Endothelial cell of umbilical vein (primary cell): ENCODE data around the gene NELFB.

Source experiments
- EZH2 ChIP-seq: IDR thresholded peaks from 2 replicates; pipeline ENCODE4 v1.6.1; 2012; ENCODE audit warnings: borderline replicate concordance, low read depth, mild to moderate bottlenecking, moderate library complexity, low read length, inconsistent platforms; ENCODE audit not compliant: severe bottlenecking
- FOS ChIP-seq: IDR thresholded peaks from 2 replicates; pipeline ENCODE4 v1.6.1; 2011; ENCODE audit warnings: mild to moderate bottlenecking, low read length, moderate library complexity, borderline replicate concordance; ENCODE audit not compliant: insufficient read depth
- JUN ChIP-seq: IDR thresholded peaks from 2 replicates; pipeline ENCODE4 v1.6.1; 2011; ENCODE audit warnings: borderline replicate concordance, low read depth; ENCODE audit not compliant: insufficient read length, insufficient read depth
- MYC ChIP-seq: IDR thresholded peaks from one replicate; pipeline ENCODE4 v1.6.1; 2011; ENCODE audit warnings: mild to moderate bottlenecking, low read depth, low read length
- POLR2A ChIP-seq: IDR thresholded peaks from 2 replicates; pipeline ENCODE4 v1.6.1; 2012; ENCODE audit warnings: low read depth, mild to moderate bottlenecking, control low read depth, low read length
- TF ChIP-seq, protein P1 (sequence below), 2 donors: IDR thresholded peaks; 1 replicate in 1 of 2; 2 replicates in 1 of 2; pipeline ENCODE4 v1.5.1; 2011; ENCODE audit warnings: low read length in 2 of 2, mild to moderate bottlenecking in 2 of 2, moderate library complexity in 2 of 2, control low read depth in 1 of 2, inconsistent platforms in 1 of 2, low read depth in 1 of 2; ENCODE audit not compliant: insufficient read depth in 1 of 2; ENCODE audit errors: extremely low read depth in 1 of 2
- TF ChIP-seq, protein P2 (sequence below): IDR thresholded peaks from 2 replicates; pipeline ENCODE4 v1.6.1; 2011; ENCODE audit not compliant: insufficient read depth, insufficient read length

DNA sequence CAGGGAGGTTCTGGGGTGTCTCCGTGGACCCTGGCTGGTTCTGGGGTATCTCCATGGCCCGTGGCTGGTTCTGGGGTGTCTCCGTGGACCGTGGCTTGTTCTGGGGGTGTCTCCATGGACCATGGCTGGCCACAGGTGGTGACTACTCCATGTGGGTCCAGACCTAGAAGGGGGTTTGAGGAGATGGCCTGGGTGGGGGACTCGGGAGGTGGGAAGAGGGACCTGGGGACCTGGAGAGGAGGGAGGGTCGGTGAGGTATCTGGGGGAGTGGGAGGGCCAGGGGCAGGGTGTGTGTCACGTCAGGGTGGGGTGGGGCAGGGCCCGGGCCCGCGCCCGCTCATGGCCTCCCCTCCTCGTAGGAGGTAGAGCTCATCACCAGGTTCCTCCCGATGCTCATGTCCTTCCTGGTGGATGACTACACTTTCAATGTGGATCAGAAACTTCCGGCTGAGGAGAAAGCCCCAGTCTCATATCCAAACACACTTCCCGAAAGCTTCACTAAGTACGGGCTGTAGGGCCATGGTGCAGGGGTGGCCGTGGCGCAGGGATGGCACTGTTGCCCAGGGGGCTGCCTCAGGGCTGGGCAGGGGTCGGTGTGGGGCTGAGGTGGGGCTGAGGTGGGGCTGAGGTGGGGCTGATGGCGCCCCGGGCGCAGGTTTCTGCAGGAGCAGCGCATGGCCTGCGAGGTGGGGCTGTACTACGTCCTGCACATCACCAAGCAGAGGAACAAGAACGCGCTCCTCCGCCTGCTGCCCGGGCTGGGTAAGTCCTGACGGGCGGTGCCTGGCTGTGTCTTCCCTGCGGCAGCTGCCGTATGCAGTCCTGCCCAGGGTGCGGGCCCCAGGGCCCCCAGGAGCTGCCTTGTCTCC is 11.7 kb downstream of the NELFB start:
- TF ChIP-seq, protein P1, sequence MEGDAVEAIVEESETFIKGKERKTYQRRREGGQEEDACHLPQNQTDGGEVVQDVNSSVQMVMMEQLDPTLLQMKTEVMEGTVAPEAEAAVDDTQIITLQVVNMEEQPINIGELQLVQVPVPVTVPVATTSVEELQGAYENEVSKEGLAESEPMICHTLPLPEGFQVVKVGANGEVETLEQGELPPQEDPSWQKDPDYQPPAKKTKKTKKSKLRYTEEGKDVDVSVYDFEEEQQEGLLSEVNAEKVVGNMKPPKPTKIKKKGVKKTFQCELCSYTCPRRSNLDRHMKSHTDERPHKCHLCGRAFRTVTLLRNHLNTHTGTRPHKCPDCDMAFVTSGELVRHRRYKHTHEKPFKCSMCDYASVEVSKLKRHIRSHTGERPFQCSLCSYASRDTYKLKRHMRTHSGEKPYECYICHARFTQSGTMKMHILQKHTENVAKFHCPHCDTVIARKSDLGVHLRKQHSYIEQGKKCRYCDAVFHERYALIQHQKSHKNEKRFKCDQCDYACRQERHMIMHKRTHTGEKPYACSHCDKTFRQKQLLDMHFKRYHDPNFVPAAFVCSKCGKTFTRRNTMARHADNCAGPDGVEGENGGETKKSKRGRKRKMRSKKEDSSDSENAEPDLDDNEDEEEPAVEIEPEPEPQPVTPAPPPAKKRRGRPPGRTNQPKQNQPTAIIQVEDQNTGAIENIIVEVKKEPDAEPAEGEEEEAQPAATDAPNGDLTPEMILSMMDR (IDR thresholded peaks at IDR 0.05; ENCODE audit: extremely low read depth in 1 of 2, insufficient read depth in 1 of 2, low read depth in 1 of 2, low read length in 2 of 2), result no peak
- TF ChIP-seq JUN (no peak), POLR2A (no peak), FOS (no peak), MYC (no peak), EZH2 (no peak)
- TF ChIP-seq, protein P2, sequence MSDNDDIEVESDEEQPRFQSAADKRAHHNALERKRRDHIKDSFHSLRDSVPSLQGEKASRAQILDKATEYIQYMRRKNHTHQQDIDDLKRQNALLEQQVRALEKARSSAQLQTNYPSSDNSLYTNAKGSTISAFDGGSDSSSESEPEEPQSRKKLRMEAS, result no peak
